ENCODE measurements around the gene AGK.

GRCh38 chr7:141513720-141514119 lies 37.5 kb upstream of the AGK start:
- no peak for TF ChIP-seq CTCF (IDR thresholded peaks at IDR 0.05)
- no peak for TF ChIP-seq EP300 (IDR thresholded peaks at IDR 0.05)
